Thyroid gland (tissue), 4 donors: ENCODE data around the gene ADAMTSL1.

Experiments
- CTCF ChIP-seq, 6 experiments: fragments of 200-600 bp in 3 of 6; fragments of 450-650 bp in 3 of 6; sonication (generic) in 3 of 6; IDR thresholded peaks; one replicate each; pipeline ENCODE4 v1.5.1; 2016 to 2019; ENCODE audit warnings: antibody characterized with exemption in 6 of 6, mild to moderate bottlenecking in 2 of 6, inconsistent platforms in 1 of 6, moderate library complexity in 1 of 6
- POLR2A ChIP-seq, 2 donors: fragments of 450-650 bp; IDR thresholded peaks; one replicate each; pipeline ENCODE4 v1.6.1; 2017; ENCODE audit warnings: antibody characterized with exemption in 2 of 2, mild to moderate bottlenecking in 2 of 2, moderate library complexity in 1 of 2

GRCh38 chr9:18851069-18851795 is 377.3 kb downstream of the ADAMTSL1 start:
- TF ChIP-seq CTCF (IDR thresholded peaks at IDR 0.05) (no peak), POLR2A (IDR thresholded peaks at IDR 0.05) (no peak)
